Duodenal mucosa (tissue), 2 donors: ENCODE results near the gene MAPKBP1.

Experiments
- H3K27ac ChIP-seq: one replicate; pipeline ENCODE4 v1.7.0; 2013; ENCODE audit warnings: low read depth, low read length
- H3K27me3 ChIP-seq, 2 donors: one replicate each; pipeline ENCODE4 v1.7.0; 2013; ENCODE audit warnings: low read length in 2 of 2, control low read depth in 1 of 2; ENCODE audit not compliant: insufficient read depth in 2 of 2, control insufficient read depth in 1 of 2
- H3K36me3 ChIP-seq, 2 donors: one replicate each; pipeline ENCODE4 v1.7.0; 2013; ENCODE audit warnings: low read length in 2 of 2, control low read depth in 1 of 2; ENCODE audit not compliant: insufficient read depth in 2 of 2, control insufficient read depth in 1 of 2
- H3K4me1 ChIP-seq, 2 donors: one replicate each; pipeline ENCODE4 v1.7.0; 2013; ENCODE audit warnings: low read length in 2 of 2, control low read depth in 1 of 2; ENCODE audit not compliant: insufficient read depth in 2 of 2, control insufficient read depth in 1 of 2
- H3K4me3 ChIP-seq, 2 donors: one replicate each; pipeline ENCODE4 v1.7.0; 2013; ENCODE audit warnings: low read length in 2 of 2, low read depth in 1 of 2
- H3K9ac ChIP-seq, 2 donors: one replicate each; pipeline ENCODE4 v1.7.0; 2013; ENCODE audit warnings: low read length in 2 of 2, low read depth in 1 of 2
- H3K9me3 ChIP-seq, 2 donors: one replicate each; pipeline ENCODE4 v1.7.0; 2013; ENCODE audit warnings: low read length in 2 of 2, control low read depth in 1 of 2; ENCODE audit not compliant: control insufficient read depth in 1 of 2

The MAPKBP1 gene

DNA sequence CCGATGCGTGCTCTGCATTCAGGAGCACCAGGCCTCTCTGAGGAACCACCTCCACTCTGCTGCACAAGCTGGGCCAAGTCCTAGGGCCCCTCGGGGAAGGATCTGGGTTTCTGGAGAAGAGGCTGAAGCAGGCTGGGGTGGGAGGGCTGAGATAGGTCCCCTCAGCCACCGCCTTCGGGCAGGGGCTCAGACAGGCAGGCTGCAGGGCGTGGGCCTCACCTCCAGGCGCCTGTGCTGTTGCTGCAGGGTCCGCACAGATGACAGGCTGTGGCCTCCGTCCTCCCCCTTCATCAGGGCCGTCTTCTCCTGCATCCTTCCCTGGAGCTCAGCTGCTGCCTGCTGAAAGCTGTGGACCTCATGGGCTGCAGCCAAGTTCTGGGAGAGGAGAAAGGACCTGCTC, 79.5 kb downstream of the MAPKBP1 start:
- Histone ChIP-seq H3K4me1 (no peaks in the 10 kb centered on the region), H3K9ac (no peak overlapping the region), H3K4me3 (no peak overlapping the region), H3K27me3 (peaks cover 0 to 3% of the 10 kb centered on the region in 2 donors), H3K27ac (no peak overlapping the region), H3K36me3 (no peaks in the 10 kb centered on the region), H3K9me3 (no peaks in the 10 kb centered on the region)

DNA sequence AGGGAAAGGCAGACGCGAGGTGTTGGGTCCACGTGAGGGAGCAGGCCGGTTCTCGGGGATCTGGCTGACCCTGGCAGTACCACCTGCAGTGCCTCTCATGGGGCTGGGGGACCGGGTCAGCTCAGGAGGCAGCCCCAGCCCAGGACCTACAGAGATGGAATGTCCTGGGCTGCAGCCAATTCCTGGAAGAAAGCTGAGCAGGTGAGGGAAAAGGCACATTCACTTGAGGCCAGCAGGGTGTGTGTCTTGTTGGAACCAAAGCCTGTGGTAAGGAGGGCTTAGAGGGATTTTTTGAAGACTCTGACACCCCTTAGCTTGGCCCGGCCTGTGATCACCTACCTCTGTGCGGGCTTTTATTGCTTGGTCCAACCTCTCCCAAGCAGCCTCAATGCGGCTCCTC, 80.2 kb downstream of the MAPKBP1 start:
- Histone ChIP-seq H3K4me3 (no peak overlapping the region), H3K27me3 (peaks cover 0 to 3% of the 10 kb centered on the region in 2 donors), H3K9me3 (no peaks in the 10 kb centered on the region), H3K4me1 (no peaks in the 10 kb centered on the region), H3K27ac (no peak overlapping the region), H3K9ac (no peak overlapping the region), H3K36me3 (no peaks in the 10 kb centered on the region)

DNA sequence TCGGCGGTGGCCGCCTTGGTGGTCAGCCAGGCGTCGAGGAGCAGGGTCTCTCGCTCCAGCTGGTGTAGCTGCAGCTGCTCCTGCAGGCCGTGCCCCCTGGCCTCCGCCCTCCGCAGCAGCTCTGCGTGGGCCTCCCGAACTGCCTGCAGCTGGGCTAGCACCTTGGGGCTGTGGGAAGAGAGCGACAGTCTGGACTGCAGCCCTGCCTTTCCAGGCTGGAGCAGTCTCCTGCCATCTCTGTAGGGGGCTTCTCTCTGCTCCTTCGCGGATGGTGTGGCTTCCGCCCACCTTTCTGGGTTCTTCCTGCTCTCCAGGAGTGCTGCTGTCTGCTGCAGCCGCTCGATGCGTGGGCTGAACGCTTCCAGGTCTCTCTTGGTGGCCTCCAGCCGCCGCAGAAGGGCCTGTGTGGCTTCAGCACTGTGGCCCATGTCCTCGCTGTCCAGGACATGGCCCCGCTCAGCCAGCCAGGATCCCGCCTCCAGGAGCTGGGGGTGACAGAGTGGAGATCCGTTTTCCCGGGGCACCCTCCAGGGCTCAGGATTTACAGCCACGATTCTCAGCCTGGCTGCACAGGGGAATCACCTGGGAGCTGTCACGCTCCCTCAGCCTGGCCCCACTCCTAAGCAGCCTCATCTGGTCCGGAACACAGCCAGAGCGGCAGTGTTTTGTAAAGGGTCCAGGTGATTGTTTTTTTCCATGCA, 81.1 kb downstream of the MAPKBP1 start:
- peaks cover 0 to 3% of the 10 kb centered on the region in 2 donors for H3K27me3 ChIP-seq
- no peaks in the 10 kb centered on the region for H3K4me1 ChIP-seq
- H3K4me3 ChIP-seq = no peak overlapping the region
- H3K9me3 ChIP-seq = no peaks in the 10 kb centered on the region
- no peaks in the 10 kb centered on the region for H3K36me3 ChIP-seq
- H3K27ac ChIP-seq = no peak overlapping the region
- H3K9ac ChIP-seq = no peak overlapping the region

GRCh38 chr15:41856262-41856661, 82.0 kb downstream of the MAPKBP1 start:
- no peaks in the 10 kb centered on the region for H3K27me3 ChIP-seq
- H3K27ac ChIP-seq = no peak overlapping the region
- H3K36me3 ChIP-seq = no peaks in the 10 kb centered on the region
- no peak overlapping the region for H3K9ac ChIP-seq
- no peaks in the 10 kb centered on the region for H3K4me1 ChIP-seq
- H3K9me3 ChIP-seq = no peaks in the 10 kb centered on the region
- H3K4me3 ChIP-seq = no peak overlapping the region

DNA sequence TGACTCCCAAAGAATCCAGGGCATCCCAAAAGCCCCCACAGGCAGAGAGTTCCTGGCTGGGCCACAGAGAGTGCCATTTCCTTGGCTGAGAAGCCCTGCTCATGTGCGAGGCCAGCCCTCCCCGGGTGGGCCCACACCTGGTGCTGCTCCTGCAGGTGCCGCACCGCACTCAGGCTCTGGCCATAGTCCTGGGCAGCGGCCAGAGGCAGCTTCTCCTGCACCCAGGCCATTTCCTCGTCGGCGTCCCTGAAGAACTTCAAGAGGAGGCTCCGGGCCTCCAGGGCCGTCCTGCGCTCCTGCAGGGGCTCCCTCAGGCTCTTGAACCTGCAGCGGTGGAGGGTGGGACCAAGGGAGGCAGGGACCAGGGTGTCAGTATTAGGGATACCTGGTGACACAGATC, 82.4 kb downstream of the MAPKBP1 start:
- Histone ChIP-seq H3K27ac (no peak overlapping the region), H3K4me1 (no peaks in the 10 kb centered on the region), H3K4me3 (no peak overlapping the region), H3K9me3 (no peaks in the 10 kb centered on the region), H3K36me3 (no peaks in the 10 kb centered on the region), H3K9ac (no peak overlapping the region), H3K27me3 (no peaks in the 10 kb centered on the region)

- Histone ChIP-seq H3K4me3 (no peak overlapping the region), H3K9me3 (no peaks in the 10 kb centered on the region), H3K27me3 (no peaks in the 10 kb centered on the region), H3K9ac (no peak overlapping the region), H3K27ac (no peak overlapping the region), H3K4me1 (no peaks in the 10 kb centered on the region), H3K36me3 (no peaks in the 10 kb centered on the region)
These were observed 83.0 kb downstream of the MAPKBP1 start for GRCh38 chr15:41857316-41857715.

DNA sequence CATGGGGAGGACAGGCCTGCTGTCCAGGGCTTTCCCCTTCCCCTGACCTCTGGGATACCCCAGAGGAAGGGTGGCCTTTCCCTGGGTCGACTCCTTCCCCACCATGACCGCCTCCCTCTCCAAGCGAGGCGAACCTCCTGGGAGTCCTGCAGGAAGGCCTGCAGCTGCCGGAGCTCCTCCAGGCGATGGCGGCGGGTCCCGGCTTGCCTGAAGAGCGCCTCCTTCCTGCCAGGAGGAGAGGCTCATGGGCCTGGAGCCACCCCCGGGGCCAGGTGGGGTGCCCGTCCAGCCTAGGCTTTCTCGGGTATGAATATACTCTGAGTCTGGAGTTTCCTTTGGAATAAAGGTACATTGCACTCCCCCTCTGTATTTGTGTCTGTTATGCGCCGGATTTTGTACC, 84.5 kb downstream of the MAPKBP1 start:
- Histone ChIP-seq H3K27me3 (no peaks in the 10 kb centered on the region), H3K4me1 (no peaks in the 10 kb centered on the region), H3K9me3 (no peaks in the 10 kb centered on the region), H3K9ac (no peak overlapping the region), H3K36me3 (no peaks in the 10 kb centered on the region), H3K4me3 (no peak overlapping the region), H3K27ac (no peak overlapping the region)

DNA sequence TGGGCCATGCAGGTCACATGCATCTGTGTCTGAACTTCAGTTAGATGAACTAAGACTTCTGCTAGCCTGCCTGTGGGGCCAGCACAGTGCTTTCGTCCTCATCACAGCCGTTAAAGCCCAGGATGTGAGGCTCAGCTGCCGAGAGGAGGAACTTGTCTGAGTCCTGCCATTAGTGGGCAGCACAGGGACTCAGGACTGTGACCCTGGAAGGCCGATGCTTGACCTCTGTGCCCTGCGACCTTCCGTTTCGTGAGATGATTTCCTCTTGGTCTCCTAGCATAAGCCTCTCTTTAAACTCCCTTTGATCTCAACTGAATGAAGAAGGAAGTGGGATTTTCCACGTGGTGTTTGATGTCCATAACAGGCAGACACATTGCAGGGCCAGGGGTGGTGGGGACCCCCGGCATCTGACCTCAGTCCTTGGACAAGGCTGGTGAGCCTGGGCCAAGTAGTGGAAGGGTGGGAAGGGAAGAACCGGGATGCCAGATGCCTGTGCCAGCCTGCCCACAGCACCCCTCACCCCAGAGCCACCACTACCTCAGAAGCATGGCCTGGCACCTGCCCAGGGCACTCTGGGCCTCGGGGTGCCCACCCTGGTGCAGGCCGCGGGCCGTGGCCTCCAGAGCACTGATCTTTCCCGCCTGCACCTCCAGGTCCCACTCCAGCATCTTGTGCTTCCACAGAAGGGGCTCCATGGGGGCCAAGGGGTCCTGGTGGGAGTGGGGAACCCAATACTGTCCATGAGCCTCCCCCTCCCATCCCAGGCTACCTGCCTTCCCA, 86.0 kb downstream of the MAPKBP1 start:
- H3K9ac ChIP-seq = no peak overlapping the region
- no peak overlapping the region for H3K4me3 ChIP-seq
- H3K36me3 ChIP-seq = no peaks in the 10 kb centered on the region
- no peaks in the 10 kb centered on the region for H3K9me3 ChIP-seq
- no peak overlapping the region for H3K27ac ChIP-seq
- no peaks in the 10 kb centered on the region for H3K27me3 ChIP-seq
- H3K4me1 ChIP-seq = no peaks in the 10 kb centered on the region

DNA sequence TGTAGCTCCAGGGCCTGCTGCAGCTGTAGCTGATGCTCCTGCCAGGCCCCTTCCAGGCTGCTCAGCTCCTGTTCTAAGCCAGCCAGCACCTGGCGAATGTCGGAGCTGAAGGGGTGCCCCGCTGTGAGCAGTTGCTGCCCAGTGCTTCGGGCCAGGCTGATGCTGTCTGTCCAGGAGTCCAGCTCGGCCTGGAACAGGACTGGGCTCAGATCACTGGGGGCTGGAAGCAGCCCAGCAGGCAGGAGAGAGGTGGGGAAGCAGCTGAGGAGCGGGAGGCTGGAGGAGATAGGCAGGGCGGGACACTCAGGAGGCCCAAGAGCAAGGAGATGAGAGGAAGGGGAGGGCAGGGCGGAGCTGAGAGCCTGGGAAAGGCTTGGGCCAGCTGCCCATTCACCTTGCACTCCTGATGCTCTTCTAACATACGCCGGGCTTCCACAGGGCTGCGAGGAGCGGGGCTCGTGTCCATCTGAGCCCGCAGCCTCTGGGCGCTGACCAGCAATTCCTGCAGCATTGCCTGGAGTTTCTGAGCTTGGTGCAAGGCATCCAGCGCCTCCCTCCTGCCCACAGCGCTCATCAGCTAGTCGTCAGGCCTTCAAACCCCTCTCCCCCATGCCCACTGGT, 87.6 kb downstream of the MAPKBP1 start:
- Histone ChIP-seq H3K27me3 (no peaks in the 10 kb centered on the region), H3K36me3 (no peaks in the 10 kb centered on the region), H3K9ac (no peak overlapping the region), H3K4me1 (no peaks in the 10 kb centered on the region), H3K4me3 (no peak overlapping the region), H3K27ac (no peak overlapping the region), H3K9me3 (no peaks in the 10 kb centered on the region)

DNA sequence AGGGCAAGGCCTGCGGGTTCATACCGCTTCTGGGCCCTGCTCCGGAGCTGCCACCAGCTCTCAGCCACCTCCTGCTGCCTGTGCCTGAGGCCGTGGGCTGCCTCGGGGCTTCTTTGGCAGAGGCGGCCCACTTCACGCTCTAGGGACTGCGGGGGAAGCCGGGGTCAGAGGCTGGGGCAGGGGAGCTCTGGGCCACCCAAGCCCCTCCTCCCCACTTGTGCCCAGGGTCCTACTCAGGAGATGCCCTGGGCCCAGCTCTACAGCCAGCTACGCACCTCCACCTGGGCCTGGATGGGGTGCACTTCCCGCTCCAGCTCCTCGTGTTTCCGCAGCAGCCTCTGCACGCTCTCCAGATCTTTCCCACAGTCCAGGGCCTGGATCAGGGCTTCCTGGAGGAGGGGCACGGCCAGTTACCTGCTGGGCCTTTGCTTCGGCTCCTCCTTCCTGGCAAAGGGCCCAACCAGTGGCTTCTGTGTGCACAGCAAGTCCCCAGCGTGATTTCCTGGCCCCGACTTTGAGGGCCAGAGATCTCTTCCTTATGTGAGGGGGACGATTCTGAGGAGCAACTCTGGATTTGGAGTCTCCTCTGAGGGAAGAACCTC, 88.3 kb downstream of the MAPKBP1 start:
- H3K27me3 ChIP-seq = no peaks in the 10 kb centered on the region
- no peaks in the 10 kb centered on the region for H3K4me1 ChIP-seq
- no peak overlapping the region for H3K9ac ChIP-seq
- H3K9me3 ChIP-seq = no peaks in the 10 kb centered on the region
- no peak overlapping the region for H3K4me3 ChIP-seq
- H3K36me3 ChIP-seq = no peaks in the 10 kb centered on the region
- H3K27ac ChIP-seq = no peak overlapping the region
